HepG2 (cell line): Measurements from ENCODE around the gene HDAC5. TPM values are rescaled to one million over a fixed set of nuclear protein-coding genes. Genes with fewer than 3 reads are reported as not detected.

Source experiments
- ATAC-seq: fragments of 200-7000 bp; cut with Tn5 transposase; 3 replicates; pipeline ENCODE4 v1.9.1; 2020; ENCODE audit warnings: mild to moderate bottlenecking, moderate library complexity
- BruUV-seq: library from RNA; stranded (reverse); fragments of 400-500 nt; replicated peaks from 2 replicates; lab custom pipeline; 2021; lab: Mats Ljungman, UMichigan
- CTCF ChIA-PET: fragments of 300-600 bp; formaldehyde crosslinking; extraction: SDS; loops from one replicate; lab custom pipeline; 2021; ENCODE audit warnings: low total read pairs, inconsistent platforms, low intra/inter-chr PET ratio; lab: Yijun Ruan, JAX
- POLR2A ChIA-PET: fragments of 350-600 bp; sonication (Branson Sonifier 250); formaldehyde crosslinking; loops from one replicate; lab custom pipeline; 2020; ENCODE audit warnings: antibody characterized with exemption, inconsistent platforms; lab: Yijun Ruan, JAX
- DNase-seq: peaks from one replicate; pipeline ENCODE4 v3.0.0-alpha.2; 2015; ENCODE audit warnings: low spot score
- FAIRE-seq: peaks from 3 replicates; lab custom pipeline; 2011; peaks lifted over from hg19 to GRCh38; lab: Jason Lieb, UNC
- H2AFZ ChIP-seq: one replicate; pipeline ENCODE4 v1.6.1; 2011; ENCODE audit warnings: low read length, inconsistent platforms
- H3K27ac ChIP-seq: fragments of 300-600 bp; 3 replicates; pipeline ENCODE4 v1.8.0; 2011; ENCODE audit warnings: mixed run types, mild to moderate bottlenecking, mixed read lengths, low read length, inconsistent platforms; ENCODE audit not compliant: insufficient read depth; ENCODE audit errors: extremely low read length
- H3K27me3 ChIP-seq, 2 experiments: fragments of 200-600 bp in 1 of 2; 2 replicates in 1 of 2; 3 replicates in 1 of 2; pipeline versions ENCODE4 v1.6.0 to v1.8.0; 2011; ENCODE audit warnings: low read length in 2 of 2, mild to moderate bottlenecking in 2 of 2, moderate library complexity in 2 of 2, inconsistent platforms in 1 of 2; ENCODE audit not compliant: insufficient read depth in 2 of 2, control insufficient read depth in 1 of 2
- H3K36me3 ChIP-seq, 2 experiments: fragments of 200-600 bp in 1 of 2; replicated peaks in 1 of 2; 2 replicates in 1 of 2; 3 replicates in 1 of 2; pipeline versions ENCODE4 v1.5.1 to v1.8.0; 2011; ENCODE audit warnings: low read length in 2 of 2, inconsistent platforms in 1 of 2; ENCODE audit not compliant: insufficient read depth in 2 of 2, control insufficient read depth in 1 of 2
- H3K4me1 ChIP-seq: 2 replicates; pipeline ENCODE4 v1.5.1; 2012; ENCODE audit warnings: low read length, inconsistent platforms; ENCODE audit not compliant: insufficient read depth
- H3K4me2 ChIP-seq: 2 replicates; pipeline ENCODE4 v1.6.0; 2011; ENCODE audit warnings: low read depth, low read length, inconsistent platforms
- H3K4me3 ChIP-seq, 3 experiments: fragments of 200-600 bp in 1 of 3; sonication (generic), shearing (Covaris generic) in 1 of 3; replicated peaks in 1 of 3; 2 replicates each; pipeline ENCODE4 v1.5.1; 2011 to 2016; ENCODE audit warnings: low read length in 3 of 3, inconsistent platforms in 2 of 3, low read depth in 2 of 3, mild to moderate bottlenecking in 2 of 3, control low read depth in 1 of 3, mixed read lengths in 1 of 3; ENCODE audit not compliant: insufficient read depth in 1 of 3
- H3K79me2 ChIP-seq: one replicate; pipeline ENCODE4 v1.6.1; 2011; ENCODE audit warnings: low read length, inconsistent platforms; ENCODE audit not compliant: insufficient read depth
- H3K9ac ChIP-seq: 2 replicates; pipeline ENCODE4 v1.6.0; 2011; ENCODE audit warnings: mild to moderate bottlenecking, low read depth, low read length, inconsistent platforms; ENCODE audit not compliant: insufficient read depth
- H3K9me3 ChIP-seq: 2 replicates; pipeline ENCODE4 v1.5.1; 2012; ENCODE audit warnings: mild to moderate bottlenecking, low read length
- H4K20me1 ChIP-seq: 2 replicates; pipeline ENCODE4 v1.6.0; 2011; ENCODE audit warnings: inconsistent platforms, mild to moderate bottlenecking, low read length, moderate library complexity; ENCODE audit not compliant: insufficient read depth
- HIC2 ChIP-seq: sonication (generic); formaldehyde crosslinking; IDR thresholded peaks from 2 replicates; pipeline ENCODE4 v1.9.0; 2022; ENCODE audit warnings: low read depth, missing genetic modification reagents
- MTF1 ChIP-seq: sonication (generic); formaldehyde crosslinking; IDR thresholded peaks from 2 replicates; pipeline ENCODE4 v1.5.0; 2020; ENCODE audit warnings: missing genetic modification reagents
- RBFOX2 ChIP-seq: fragments of 200-400 bp; formaldehyde crosslinking; IDR thresholded peaks from 2 replicates; pipeline ENCODE4 v1.6.1; 2017; ENCODE audit warnings: low read depth, mild to moderate bottlenecking, low read length
- THRA ChIP-seq: sonication (generic); formaldehyde crosslinking; IDR thresholded peaks from 2 replicates; pipeline ENCODE4 v1.4.0; 2020; ENCODE audit warnings: missing genetic modification reagents, borderline replicate concordance
- TRIM24 ChIP-seq: sonication (generic); formaldehyde crosslinking; IDR thresholded peaks from 2 replicates; pipeline ENCODE4 v1.8.0; 2022; ENCODE audit warnings: mild to moderate bottlenecking, missing genetic modification reagents
- ZFP91 ChIP-seq: sonication (generic); formaldehyde crosslinking; IDR thresholded peaks from 2 replicates; pipeline ENCODE4 v1.9.0; 2022; ENCODE audit warnings: missing genetic modification reagents, mild to moderate bottlenecking, borderline replicate concordance
- ZNF280B ChIP-seq: sonication (generic); formaldehyde crosslinking; IDR thresholded peaks from 2 replicates; pipeline ENCODE4 v1.5.0; 2020; ENCODE audit warnings: missing genetic modification reagents, mild to moderate bottlenecking, borderline replicate concordance
- ZNF354B ChIP-seq: sonication (generic); formaldehyde crosslinking; IDR thresholded peaks from 2 replicates; pipeline ENCODE4 v1.8.0; 2022; ENCODE audit warnings: mild to moderate bottlenecking, missing genetic modification reagents
- ZNF670 ChIP-seq: sonication (generic); formaldehyde crosslinking; IDR thresholded peaks from 2 replicates; pipeline ENCODE4 v1.8.0; 2022; ENCODE audit warnings: mild to moderate bottlenecking, missing genetic modification reagents, borderline replicate concordance
- ZNF761 ChIP-seq: sonication (generic); formaldehyde crosslinking; conservative IDR thresholded peaks from 2 replicates; pipeline ENCODE4 v1.4.0; 2020; ENCODE audit warnings: mild to moderate bottlenecking, missing genetic modification reagents
- ZSCAN21 ChIP-seq: sonication (generic); formaldehyde crosslinking; IDR thresholded peaks from 2 replicates; pipeline ENCODE4 v1.8.0; 2022; ENCODE audit warnings: mild to moderate bottlenecking, missing genetic modification reagents, moderate library complexity, borderline replicate concordance
- WGBS: methylation state at CpG from one replicate; pipeline ENCODE4 v1.1.6; 2017; ENCODE audit warnings: low lambda C conversion rate; 5-methylcytosine and 5-hydroxymethylcytosine counted together
- in situ Hi-C: cut with HindIII; loops from 2 replicates; pipeline ENCODE4 v1.10.0; 2017; ENCODE audit warnings: low pct_unique_long_range_greater_than_20kb; ENCODE audit not compliant: extremely low pct_ligation_motif_present
- intact Hi-C: fragments of 100-400 bp; cut with micrococcal nuclease; formaldehyde crosslinking; loops from one replicate; pipeline ENCODE4 v1.10.0; 2022; ENCODE audit not compliant: unreplicated experiment
- polyA plus RNA-seq, 8 experiments: library from polyadenylated mRNA; depleted of rRNA in 3 of 8; stranded (reverse) in 7 of 8; unstranded in 1 of 8; fragments of >200 nt; fragmentation: Illumina TruSeq in 4 of 8; extraction: Trizol in 4 of 8; gene quantifications; 2 replicates each; pipeline versions ENCODE4 v1.2.1 to v1.2.3, GENCODE V29; 2011 to 2016; ENCODE audit warnings: low read depth in 4 of 8, missing spikeins in 1 of 8, mixed read lengths in 1 of 8; ENCODE audit not compliant: insufficient read depth in 1 of 8
- total RNA-seq, 5 experiments: library from RNA; depleted of rRNA; stranded (reverse); fragments of >200 nt; fragmentation: Illumina TruSeq; extraction: Trizol; gene quantifications; 2 replicates each; pipeline ENCODE4 v1.2.3, GENCODE V29; 2016; ENCODE audit warnings: low read depth in 1 of 5
- TF ChIP-seq, protein P1 (sequence below), 2 experiments: fragments of 450-650 bp in 1 of 2; sonication (generic) in 1 of 2; formaldehyde crosslinking; IDR thresholded peaks; 2 replicates each; pipeline versions ENCODE4 v1.5.0 to v1.8.0; 2020 to 2022; ENCODE audit warnings: mild to moderate bottlenecking in 1 of 2, missing genetic modification reagents in 1 of 2

HDAC5 gene
- total and polyA plus RNA-seq, 2 of the 13 experiments (the other 11 are each of a cell fraction or from before 2014, with no cell fraction given) = 46.4 to 85.4 TPM

DNA sequence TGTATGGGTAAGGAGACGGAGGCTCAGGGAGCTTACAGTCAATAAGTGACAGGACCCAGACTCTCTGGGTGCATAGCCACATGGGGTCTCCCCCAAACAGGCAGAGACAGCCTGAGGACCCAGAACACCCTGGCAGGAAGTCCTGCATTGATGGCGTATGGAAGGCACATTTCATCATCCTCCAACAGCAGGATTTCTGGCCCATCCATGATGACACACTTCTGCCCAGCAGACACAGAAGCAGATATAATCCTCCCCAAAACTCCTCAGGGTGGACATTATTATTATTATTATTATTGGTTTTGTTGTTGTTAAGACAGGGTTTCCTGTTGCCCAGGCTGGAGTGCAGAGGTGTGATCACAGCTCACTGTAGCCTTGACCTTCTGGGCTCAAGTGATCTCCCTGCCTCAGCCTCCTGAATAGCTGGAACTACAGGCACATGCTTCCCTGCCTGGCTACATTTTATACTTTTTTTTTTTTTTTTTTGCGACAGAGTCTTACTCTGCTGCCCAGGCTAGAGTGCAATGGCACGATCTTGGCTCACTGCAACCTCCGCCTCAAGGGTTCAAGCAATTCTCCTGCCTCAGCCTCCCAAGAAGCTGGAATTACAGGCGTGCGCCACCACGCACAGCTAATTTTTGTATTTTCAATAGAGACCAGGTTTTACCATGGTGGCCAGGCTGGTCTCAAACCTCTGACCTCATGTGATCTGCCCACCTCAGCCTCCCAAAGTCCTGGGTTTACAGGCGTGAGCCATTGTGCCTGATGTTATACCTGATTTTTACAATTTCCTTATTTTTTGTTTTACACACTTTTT is 11.5 kb upstream of the HDAC5 start (continued):
- TF ChIP-seq, protein P1, sequence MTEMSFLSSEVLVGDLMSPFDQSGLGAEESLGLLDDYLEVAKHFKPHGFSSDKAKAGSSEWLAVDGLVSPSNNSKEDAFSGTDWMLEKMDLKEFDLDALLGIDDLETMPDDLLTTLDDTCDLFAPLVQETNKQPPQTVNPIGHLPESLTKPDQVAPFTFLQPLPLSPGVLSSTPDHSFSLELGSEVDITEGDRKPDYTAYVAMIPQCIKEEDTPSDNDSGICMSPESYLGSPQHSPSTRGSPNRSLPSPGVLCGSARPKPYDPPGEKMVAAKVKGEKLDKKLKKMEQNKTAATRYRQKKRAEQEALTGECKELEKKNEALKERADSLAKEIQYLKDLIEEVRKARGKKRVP (CRISPR knock-in tag; IDR thresholded peaks at IDR 0.05) = peak in 1 of 2 experiments; percentile 77; a peak in 1 of 4 replicates

GRCh38 chr17:44133918-44134476 is 10.6 kb upstream of the HDAC5 start:
- POLR2A ChIA-PET = interaction anchor here (0.5 to 2.2 kb wide), 10 partner anchors 10 to 119 kb away, joined by 3 to 8 read pairs (median 4); partner anchors contain the start of genes HDAC5, TMEM101 and TMUB2
- Histone ChIP-seq H3K4me3 (peak overlapping the region in 1 of 3 experiments; percentile 19; a peak in 1 of 6 replicates), H2AFZ (peak overlapping the region; percentile 56), H3K36me3 (no peaks in the 10 kb centered on the region), H3K4me2 (peak overlapping the region; percentile 58), H3K27ac (peak overlapping the region; percentile 52), H3K27me3 (no peaks in the 10 kb centered on the region; a peak in 1 of 5 replicates), H3K79me2 (no peaks in the 10 kb centered on the region), H3K4me1 (peaks cover 85% of the 10 kb centered on the region), H3K9ac (0 out of 2 replicates have a peak overlapping the region, but pooled peaks have one; percentile 4), H4K20me1 (no peaks in the 10 kb centered on the region), H3K9me3 (no peaks in the 10 kb centered on the region)
- no TSS peak for BruUV-seq
- 6% methylated on average over 3 of the region's 4 CpGs for WGBS
- CTCF ChIA-PET = no interaction called here
- in situ Hi-C loops (no loop called here), intact Hi-C loops (no loop called here)
- DNase-seq = no peak
- ATAC-seq = peak; percentile 51
- no peak for FAIRE-seq
- peak; percentile 24; the same call in 1 of the 2 replicates for TF ChIP-seq THRA (CRISPR knock-in tag)
- peak; percentile 89 for TF ChIP-seq ZNF761 (CRISPR knock-in tag)
- TF ChIP-seq ZNF280B = peak; percentile 66; the same call in 1 of the 2 replicates
- peak; percentile 93 for TF ChIP-seq ZNF670 (CRISPR knock-in tag)
- peak; percentile 76; the same call in 1 of the 2 replicates for TF ChIP-seq HIC2 (CRISPR knock-in tag)
- peak; percentile 64 for TF ChIP-seq ZSCAN21 (CRISPR knock-in tag)
- TF ChIP-seq ZNF354B (CRISPR knock-in tag) = no peak
- no peak for TF ChIP-seq MTF1 (CRISPR knock-in tag)
- no peak for TF ChIP-seq TRIM24 (CRISPR knock-in tag)
- TF ChIP-seq RBFOX2 = no peak
- peak; percentile 87 for TF ChIP-seq ZFP91 (CRISPR knock-in tag)
